ENCODE results near the gene RGS11.

DNA sequence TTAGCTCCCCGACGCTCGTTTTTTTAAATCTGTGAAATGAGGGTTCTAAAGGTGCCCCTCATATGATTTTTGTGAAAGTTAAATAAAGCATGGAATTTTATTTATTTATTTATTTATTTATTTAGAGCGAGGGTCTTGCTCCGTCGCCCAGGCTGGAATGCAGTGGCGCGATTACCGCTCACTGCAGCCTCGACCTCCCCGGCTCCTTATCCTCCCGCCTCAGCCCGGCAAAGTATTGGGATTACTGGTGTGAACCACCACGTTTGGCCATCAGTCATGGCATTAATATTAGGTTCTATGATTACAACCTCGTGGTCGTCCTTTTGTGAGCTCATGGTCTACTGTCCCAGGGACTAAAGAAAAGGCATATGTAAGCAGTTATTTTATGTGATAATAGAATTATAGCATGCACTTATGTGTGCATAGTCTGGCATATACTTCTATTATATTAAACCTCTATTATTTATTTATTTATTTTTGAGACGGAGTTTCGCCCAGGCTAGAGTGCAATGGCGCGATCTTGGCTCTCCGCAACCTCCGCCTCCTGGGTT, 45.9 kb downstream of the RGS11 start:
- TF ChIP-seq, protein P1, sequence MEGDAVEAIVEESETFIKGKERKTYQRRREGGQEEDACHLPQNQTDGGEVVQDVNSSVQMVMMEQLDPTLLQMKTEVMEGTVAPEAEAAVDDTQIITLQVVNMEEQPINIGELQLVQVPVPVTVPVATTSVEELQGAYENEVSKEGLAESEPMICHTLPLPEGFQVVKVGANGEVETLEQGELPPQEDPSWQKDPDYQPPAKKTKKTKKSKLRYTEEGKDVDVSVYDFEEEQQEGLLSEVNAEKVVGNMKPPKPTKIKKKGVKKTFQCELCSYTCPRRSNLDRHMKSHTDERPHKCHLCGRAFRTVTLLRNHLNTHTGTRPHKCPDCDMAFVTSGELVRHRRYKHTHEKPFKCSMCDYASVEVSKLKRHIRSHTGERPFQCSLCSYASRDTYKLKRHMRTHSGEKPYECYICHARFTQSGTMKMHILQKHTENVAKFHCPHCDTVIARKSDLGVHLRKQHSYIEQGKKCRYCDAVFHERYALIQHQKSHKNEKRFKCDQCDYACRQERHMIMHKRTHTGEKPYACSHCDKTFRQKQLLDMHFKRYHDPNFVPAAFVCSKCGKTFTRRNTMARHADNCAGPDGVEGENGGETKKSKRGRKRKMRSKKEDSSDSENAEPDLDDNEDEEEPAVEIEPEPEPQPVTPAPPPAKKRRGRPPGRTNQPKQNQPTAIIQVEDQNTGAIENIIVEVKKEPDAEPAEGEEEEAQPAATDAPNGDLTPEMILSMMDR (IDR thresholded peaks at IDR 0.05; ENCODE audit: low read depth, low read length, missing input control) = no peak
- TF ChIP-seq TAF1 (conservative IDR thresholded peaks at IDR 0.05) = no peak
- no peak for TF ChIP-seq SP1 (IDR thresholded peaks at IDR 0.05)
- no peak for TF ChIP-seq RAD21 (IDR thresholded peaks at IDR 0.05)
- TF ChIP-seq GABPA (IDR thresholded peaks at IDR 0.05 in 1 of 2, conservative IDR thresholded peaks at IDR 0.05 in 1 of 2) = no peak
- TF ChIP-seq, protein P2, sequence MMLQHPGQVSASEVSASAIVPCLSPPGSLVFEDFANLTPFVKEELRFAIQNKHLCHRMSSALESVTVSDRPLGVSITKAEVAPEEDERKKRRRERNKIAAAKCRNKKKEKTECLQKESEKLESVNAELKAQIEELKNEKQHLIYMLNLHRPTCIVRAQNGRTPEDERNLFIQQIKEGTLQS (IDR thresholded peaks at IDR 0.05) = no peak
- TF ChIP-seq, protein P3, sequence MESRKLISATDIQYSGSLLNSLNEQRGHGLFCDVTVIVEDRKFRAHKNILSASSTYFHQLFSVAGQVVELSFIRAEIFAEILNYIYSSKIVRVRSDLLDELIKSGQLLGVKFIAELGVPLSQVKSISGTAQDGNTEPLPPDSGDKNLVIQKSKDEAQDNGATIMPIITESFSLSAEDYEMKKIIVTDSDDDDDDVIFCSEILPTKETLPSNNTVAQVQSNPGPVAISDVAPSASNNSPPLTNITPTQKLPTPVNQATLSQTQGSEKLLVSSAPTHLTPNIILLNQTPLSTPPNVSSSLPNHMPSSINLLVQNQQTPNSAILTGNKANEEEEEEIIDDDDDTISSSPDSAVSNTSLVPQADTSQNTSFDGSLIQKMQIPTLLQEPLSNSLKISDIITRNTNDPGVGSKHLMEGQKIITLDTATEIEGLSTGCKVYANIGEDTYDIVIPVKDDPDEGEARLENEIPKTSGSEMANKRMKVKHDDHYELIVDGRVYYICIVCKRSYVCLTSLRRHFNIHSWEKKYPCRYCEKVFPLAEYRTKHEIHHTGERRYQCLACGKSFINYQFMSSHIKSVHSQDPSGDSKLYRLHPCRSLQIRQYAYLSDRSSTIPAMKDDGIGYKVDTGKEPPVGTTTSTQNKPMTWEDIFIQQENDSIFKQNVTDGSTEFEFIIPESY (IDR thresholded peaks at IDR 0.05) = no peak
- TF ChIP-seq EGR1 (IDR thresholded peaks at IDR 0.05; ENCODE audit: low read depth in 2 of 2) = no peak
- TF ChIP-seq, protein P4, sequence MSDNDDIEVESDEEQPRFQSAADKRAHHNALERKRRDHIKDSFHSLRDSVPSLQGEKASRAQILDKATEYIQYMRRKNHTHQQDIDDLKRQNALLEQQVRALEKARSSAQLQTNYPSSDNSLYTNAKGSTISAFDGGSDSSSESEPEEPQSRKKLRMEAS (IDR thresholded peaks at IDR 0.05) = no peak
- no peak for TF ChIP-seq HNF4G (IDR thresholded peaks at IDR 0.05)
- TF ChIP-seq JUND (IDR thresholded peaks at IDR 0.05) = no peak
- TF ChIP-seq RXRA (IDR thresholded peaks at IDR 0.05) = no peak

All from liver (tissue), 3 donors.